HCT116 (cell line): ENCODE results near the gene LIPA. TPM values are rescaled to one million over a fixed set of nuclear protein-coding genes. Genes with fewer than 3 reads are reported as not detected.
A peak's percentile ranks its signal among the peaks of the same experiment; 100 is the strongest.

Experiments
- ATAC-seq: fragments of 200-7000 bp; cut with Tn5 transposase; 2 replicates; pipeline ENCODE4 v1.9.1; 2020; ENCODE audit warnings: mild to moderate bottlenecking, moderate library complexity
- BruUV-seq: library from RNA; stranded (reverse); fragments of 400-500 nt; replicated peaks from 2 replicates; lab custom pipeline; 2021; lab: Mats Ljungman, UMichigan
- CTCF ChIA-PET: fragments of 300-600 bp; sonication (Branson Sonifier 250); formaldehyde crosslinking; loops from one replicate; lab custom pipeline; 2021; ENCODE audit warnings: antibody characterized with exemption; lab: Charles Lee
- POLR2A ChIA-PET: fragments of 300-600, 350-600 bp; sonication (Branson Sonifier 250); formaldehyde crosslinking; loops from one replicate; lab custom pipeline; 2021; ENCODE audit warnings: antibody characterized with exemption; lab: Charles Lee
- RAD21 ChIA-PET, 2 experiments: fragments of 300-600 bp; sonication (Branson Sonifier 250); formaldehyde crosslinking; loops; one replicate each; lab custom pipeline; 2023; ENCODE audit warnings: low total read pairs in 2 of 2; ENCODE audit not compliant: uncharacterized antibody in 2 of 2, unreplicated experiment in 2 of 2, low non-redundant PET in 1 of 2; lab: Charles Lee
- DNase-seq: peaks from one replicate; pipeline ENCODE4 v3.0.0-alpha.2; 2010; ENCODE audit warnings: low read depth, low spot score
- H2AFZ ChIP-seq: fragments of 200-600 bp; shearing (Covaris generic), sonication (generic); 2 replicates; pipeline ENCODE4 v1.6.1; 2017; ENCODE audit warnings: low read depth, mixed run types, mixed read lengths, antibody characterized with exemption, low read length; ENCODE audit not compliant: poor library complexity, severe bottlenecking
- H3K27ac ChIP-seq: 2 replicates; pipeline ENCODE4 v1.5.1; 2012; ENCODE audit warnings: low read depth, low read length
- H3K27me3 ChIP-seq: fragments of 200-600 bp; sonication (generic); 2 replicates; pipeline ENCODE4 v1.6.1; 2016; ENCODE audit warnings: mixed run types, low read length, mixed read lengths; ENCODE audit not compliant: insufficient read depth
- H3K36me3 ChIP-seq, 2 experiments: fragments of 200-500 bp in 1 of 2; fragments of 200-600 bp in 1 of 2; sonication (Bioruptor generic) in 1 of 2; sonication (generic) in 1 of 2; 2 replicates each; pipeline versions ENCODE4 v1.5.1 to v1.6.1; 2014 to 2016; ENCODE audit warnings: low read length in 2 of 2, inconsistent platforms in 1 of 2, mixed read lengths in 1 of 2, mixed run types in 1 of 2; ENCODE audit not compliant: insufficient read depth in 2 of 2, control insufficient read depth in 1 of 2
- H3K4me1 ChIP-seq, 2 experiments: fragments of 200-600 bp in 1 of 2; sonication (generic) in 1 of 2; 2 replicates each; pipeline versions ENCODE4 v1.5.1 to v1.6.1; 2012 to 2017; ENCODE audit warnings: low read length in 2 of 2, inconsistent platforms in 1 of 2, mild to moderate bottlenecking in 1 of 2, mixed read lengths in 1 of 2, mixed run types in 1 of 2, moderate library complexity in 1 of 2; ENCODE audit not compliant: insufficient read depth in 2 of 2, control insufficient read depth in 1 of 2
- H3K4me2 ChIP-seq: fragments of 200-600 bp; sonication (generic); 2 replicates; pipeline ENCODE4 v1.6.1; 2017; ENCODE audit warnings: mixed run types, low read length, mixed read lengths
- H3K4me3 ChIP-seq, 2 experiments: fragments of 200-600 bp in 1 of 2; sonication (generic) in 1 of 2; replicated peaks in 1 of 2; 2 replicates each; pipeline ENCODE4 v1.5.1; 2011 to 2016; ENCODE audit warnings: low read length in 2 of 2, control low read depth in 1 of 2, low read depth in 1 of 2, mild to moderate bottlenecking in 1 of 2, mixed read lengths in 1 of 2, mixed run types in 1 of 2
- H3K79me2 ChIP-seq: fragments of 200-600 bp; sonication (generic); 2 replicates; pipeline ENCODE4 v1.6.1; 2017; ENCODE audit warnings: mild to moderate bottlenecking, mixed run types, low read length, moderate library complexity, mixed read lengths; ENCODE audit not compliant: insufficient read depth
- H3K9ac ChIP-seq: fragments of 200-600 bp; sonication (generic); 2 replicates; pipeline ENCODE4 v1.6.1; 2016; ENCODE audit warnings: low read length, mixed read lengths
- H3K9me2 ChIP-seq: fragments of 200-600 bp; sonication (generic), shearing (Covaris generic); 2 replicates; pipeline ENCODE4 v1.6.1; 2017; ENCODE audit warnings: mixed run types, mild to moderate bottlenecking, moderate library complexity; ENCODE audit not compliant: insufficient read depth
- H3K9me3 ChIP-seq, 2 experiments: fragments of 200-500 bp in 1 of 2; fragments of 200-600 bp in 1 of 2; sonication (Bioruptor generic) in 1 of 2; sonication (generic) in 1 of 2; 2 replicates each; pipeline ENCODE4 v1.6.1; 2014 to 2017; ENCODE audit warnings: low read length in 2 of 2, mixed read lengths in 2 of 2, inconsistent platforms in 1 of 2, low read depth in 1 of 2, mild to moderate bottlenecking in 1 of 2, mixed run types in 1 of 2, moderate library complexity in 1 of 2; ENCODE audit not compliant: control insufficient read depth in 1 of 2, insufficient read depth in 1 of 2
- H4K20me1 ChIP-seq: fragments of 200-600 bp; sonication (generic), shearing (Covaris generic); 2 replicates; pipeline ENCODE4 v1.6.1; 2017; ENCODE audit warnings: mixed run types, mild to moderate bottlenecking, moderate library complexity; ENCODE audit not compliant: insufficient read depth
- CEBPB ChIP-seq: IDR thresholded peaks from 2 replicates; pipeline ENCODE4 v1.6.1; 2012; ENCODE audit warnings: low read depth
- POLR2A ChIP-seq: IDR thresholded peaks from 2 replicates; pipeline ENCODE4 v1.7.0; 2011; ENCODE audit warnings: borderline replicate concordance; ENCODE audit not compliant: insufficient read depth, insufficient read length; ENCODE audit errors: extremely low read depth
- RAD21 ChIP-seq: IDR thresholded peaks from 2 replicates; pipeline ENCODE4 v1.6.1; 2012; ENCODE audit warnings: low read depth, mild to moderate bottlenecking
- SP1 ChIP-seq: IDR thresholded peaks from 2 replicates; pipeline ENCODE4 v1.6.1; 2012; ENCODE audit warnings: low read depth
- TCF7L2 ChIP-seq: IDR thresholded peaks from 2 replicates; pipeline ENCODE4 v1.7.0; 2011; ENCODE audit warnings: borderline replicate concordance, inconsistent platforms; ENCODE audit not compliant: insufficient read depth, insufficient read length; ENCODE audit errors: extremely low read depth
- YY1 ChIP-seq: IDR thresholded peaks from 2 replicates; pipeline ENCODE4 v1.6.1; 2011; ENCODE audit warnings: low read length, low read depth, moderate library complexity, mild to moderate bottlenecking; ENCODE audit not compliant: insufficient replicate concordance; ENCODE audit errors: extremely low read depth
- ZNF274 ChIP-seq: fragments of 200-500 bp; sonication (Bioruptor generic); IDR thresholded peaks from 2 replicates; pipeline ENCODE4 v1.6.1; 2014; ENCODE audit warnings: mild to moderate bottlenecking, low read depth, low read length, inconsistent platforms
- intact Hi-C: fragments of 100-400 bp; cut with micrococcal nuclease; formaldehyde crosslinking; loops from 2 replicates; pipeline ENCODE4 v1.10.0; 2022
- total RNA-seq: library from RNA; stranded (reverse); gene quantifications from one replicate; pipeline ENCODE4 v1.2.1, GENCODE V29; 2021; ENCODE audit not compliant: unreplicated experiment
- TF ChIP-seq, protein P1 (sequence below), 3 experiments: fragments of 200-600 bp in 1 of 3; sonication (generic) in 1 of 3; IDR thresholded peaks in 2 of 3; conservative IDR thresholded peaks in 1 of 3; 2 replicates each; pipeline ENCODE4 v1.5.1; 2012 to 2017; ENCODE audit warnings: low read depth in 2 of 3, low read length in 2 of 3, antibody characterized with exemption in 1 of 3, borderline replicate concordance in 1 of 3, control low read depth in 1 of 3, mild to moderate bottlenecking in 1 of 3, mixed read lengths in 1 of 3, mixed run types in 1 of 3, moderate library complexity in 1 of 3; ENCODE audit not compliant: insufficient read depth in 1 of 3

Gene LIPA
- total RNA-seq, 1 experiment from 2014 or later, result 27.1 TPM

DNA sequence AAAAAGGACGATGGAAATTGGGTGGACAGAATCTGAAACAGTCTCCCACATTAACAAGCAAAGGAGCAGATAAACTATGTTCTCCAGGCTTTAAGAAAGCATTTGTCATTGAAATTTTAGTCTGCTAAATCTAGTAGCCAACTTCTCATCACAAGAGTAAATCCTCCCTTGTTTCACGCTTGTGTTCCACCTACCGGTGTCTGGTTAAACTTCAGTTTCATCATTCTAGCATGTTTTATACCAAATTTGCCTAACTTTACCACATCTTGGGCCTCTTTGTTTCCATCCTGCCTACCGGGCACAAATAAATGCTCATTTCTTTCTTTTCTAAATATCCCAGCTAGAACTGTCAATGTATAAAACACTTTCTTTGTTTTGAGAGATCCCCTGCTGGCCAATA is 5.8 kb downstream of the LIPA start:
- TF ChIP-seq TCF7L2 (no peak), RAD21 (no peak), ZNF274 (no peak), YY1 (no peak), CEBPB (no peak), SP1 (no peak), POLR2A (no peak)
- TF ChIP-seq, protein P1, sequence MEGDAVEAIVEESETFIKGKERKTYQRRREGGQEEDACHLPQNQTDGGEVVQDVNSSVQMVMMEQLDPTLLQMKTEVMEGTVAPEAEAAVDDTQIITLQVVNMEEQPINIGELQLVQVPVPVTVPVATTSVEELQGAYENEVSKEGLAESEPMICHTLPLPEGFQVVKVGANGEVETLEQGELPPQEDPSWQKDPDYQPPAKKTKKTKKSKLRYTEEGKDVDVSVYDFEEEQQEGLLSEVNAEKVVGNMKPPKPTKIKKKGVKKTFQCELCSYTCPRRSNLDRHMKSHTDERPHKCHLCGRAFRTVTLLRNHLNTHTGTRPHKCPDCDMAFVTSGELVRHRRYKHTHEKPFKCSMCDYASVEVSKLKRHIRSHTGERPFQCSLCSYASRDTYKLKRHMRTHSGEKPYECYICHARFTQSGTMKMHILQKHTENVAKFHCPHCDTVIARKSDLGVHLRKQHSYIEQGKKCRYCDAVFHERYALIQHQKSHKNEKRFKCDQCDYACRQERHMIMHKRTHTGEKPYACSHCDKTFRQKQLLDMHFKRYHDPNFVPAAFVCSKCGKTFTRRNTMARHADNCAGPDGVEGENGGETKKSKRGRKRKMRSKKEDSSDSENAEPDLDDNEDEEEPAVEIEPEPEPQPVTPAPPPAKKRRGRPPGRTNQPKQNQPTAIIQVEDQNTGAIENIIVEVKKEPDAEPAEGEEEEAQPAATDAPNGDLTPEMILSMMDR (IDR thresholded peaks at IDR 0.05 in 2 of 3, conservative IDR thresholded peaks at IDR 0.05 in 1 of 3; ENCODE audit: borderline replicate concordance in 1 of 3, insufficient read depth in 1 of 3, low read depth in 2 of 3, low read length in 2 of 3), result 0 out of 6 replicates have a peak, but pooled peaks of 1 of the 3 experiments have one; percentile 6
- TF ChIP-seq, all 23 proteins: peak for 1
- H2AFZ ChIP-seq, result no peak overlapping the region
- H3K4me3 ChIP-seq, result no peak overlapping the region
- no peak overlapping the region for H3K4me2 ChIP-seq
- H4K20me1 ChIP-seq, result no peaks in the 10 kb centered on the region
- H3K79me2 ChIP-seq, result no peaks in the 10 kb centered on the region
- no peak overlapping the region for H3K27ac ChIP-seq
- ChIA-PET CTCF (no interaction called here), RAD21 (no interaction called here), POLR2A (no interaction called here)
- H3K27me3 ChIP-seq, result no peaks in the 10 kb centered on the region
- BruUV-seq, result no TSS peak
- DNase-seq (no peak), ATAC-seq (no peak)
- H3K9me3 ChIP-seq, result no peaks in the 10 kb centered on the region
- H3K9me2 ChIP-seq, result no peaks in the 10 kb centered on the region
- H3K9ac ChIP-seq, result no peak overlapping the region
- H3K4me1 ChIP-seq, result peaks cover 3 to 5% of the 10 kb centered on the region in 2 experiments; a peak in 2 of 4 replicates
- H3K36me3 ChIP-seq, result no peaks in the 10 kb centered on the region
- intact Hi-C loops, result no loop called here
